HG02884 (cell line): ENCODE data around the gene JMJD1C.
"Not testable (repeated sequence)": the region's sequence is repeated elsewhere in the genome, so short reads cannot be mapped to it uniquely, and the experiment has no call there.

Experiments
- ATAC-seq: cut with Tn5 transposase; IDR thresholded peaks from one replicate; pipeline ENCODE4 v1.9.1; 2021; ENCODE audit warnings: mild to moderate bottlenecking, moderate library complexity; ENCODE audit not compliant: unreplicated experiment

The JMJD1C gene

GRCh38 chr10:63308628-63309027, 157.1 kb downstream of the JMJD1C start:
- no peak for ATAC-seq

DNA sequence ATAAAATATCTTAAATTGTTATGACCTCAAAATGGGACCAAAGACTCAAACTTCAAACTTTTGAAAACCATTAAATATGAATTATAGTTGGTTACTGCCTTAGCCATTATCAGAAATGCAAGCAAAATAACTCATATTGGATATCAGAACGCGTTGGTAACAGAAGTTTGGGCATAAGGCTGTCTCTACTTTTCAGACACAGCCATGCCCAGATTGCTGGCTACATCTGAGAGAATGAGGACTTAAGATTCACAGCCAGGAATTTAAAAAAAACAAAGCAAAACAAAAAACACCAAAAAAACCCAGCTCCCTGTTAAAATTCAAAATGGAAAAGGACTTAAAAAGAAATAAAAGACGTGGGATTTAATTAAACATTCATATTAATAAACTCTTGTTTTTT, 161.6 kb downstream of the JMJD1C start:
- no peak for ATAC-seq

- no peak for ATAC-seq
Observed at GRCh38 chr10:63300801-63301200, 165.0 kb downstream of the JMJD1C start.

DNA sequence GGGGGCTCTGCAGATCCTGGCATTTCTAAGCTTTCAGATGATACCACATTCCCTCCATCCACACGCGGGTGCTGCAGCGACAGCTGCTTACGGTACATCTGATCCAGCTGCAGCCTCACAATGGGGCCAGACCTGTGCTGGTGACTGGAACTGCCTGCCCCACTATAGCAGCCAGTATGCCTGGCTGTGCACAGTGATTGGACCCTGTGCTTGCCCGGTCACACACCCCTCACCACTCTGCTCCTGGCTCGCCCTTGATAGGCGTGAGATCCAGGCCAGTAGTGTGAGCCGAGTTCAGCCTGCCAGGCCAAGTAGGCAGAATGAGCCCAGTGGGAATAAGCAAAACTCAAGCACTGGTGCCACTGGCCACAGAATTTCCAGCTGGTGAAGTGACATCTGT, 167.8 kb downstream of the JMJD1C start:
- ATAC-seq: no peak

GRCh38 chr10:63294781-63295180, 171.0 kb downstream of the JMJD1C start:
- ATAC-seq: no peak

GRCh38 chr10:63292847-63293246, 172.9 kb downstream of the JMJD1C start:
- not testable (repeated sequence) for ATAC-seq

DNA sequence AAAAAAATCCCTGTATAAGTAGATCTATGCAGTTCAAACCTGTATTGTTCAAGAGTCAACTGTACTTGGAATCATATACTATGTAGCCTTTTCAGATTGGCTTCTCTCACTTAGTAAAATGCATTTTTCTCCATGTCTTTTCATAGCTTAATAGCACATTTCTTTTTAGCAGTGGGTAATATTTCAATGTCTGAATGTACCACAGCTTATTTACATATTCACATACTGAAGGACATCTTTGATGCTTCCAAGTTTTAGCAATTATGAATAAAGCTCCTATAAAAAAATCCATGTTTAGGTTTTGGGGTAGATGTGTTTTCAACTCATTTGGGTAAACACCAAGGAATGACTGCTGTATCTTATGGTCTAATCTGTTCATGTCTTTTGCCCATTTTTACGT, 177.6 kb downstream of the JMJD1C start:
- no peak for ATAC-seq

GRCh38 chr10:63286754-63287264, 179.0 kb downstream of the JMJD1C start:
- peak; percentile 70 for ATAC-seq

DNA sequence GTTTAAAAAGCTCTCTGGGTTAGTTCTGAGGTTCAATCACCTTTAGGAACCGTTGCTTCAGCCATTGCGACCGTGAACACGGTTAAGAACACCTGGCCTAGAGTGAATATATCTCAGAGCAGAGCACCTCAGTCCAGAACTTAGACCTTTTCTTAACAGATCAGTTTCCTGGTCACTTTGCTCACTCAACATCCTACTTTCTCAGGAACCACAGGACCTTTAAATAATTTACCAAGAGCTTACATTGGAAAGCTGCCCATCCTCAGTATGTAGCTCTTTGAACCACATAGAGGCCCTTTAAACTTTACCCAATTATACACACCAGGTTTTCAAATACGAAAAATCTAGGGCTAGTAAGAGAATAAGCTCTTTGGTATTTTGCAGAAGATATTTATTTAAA, 179.4 kb downstream of the JMJD1C start:
- ATAC-seq: peak; percentile 34

DNA sequence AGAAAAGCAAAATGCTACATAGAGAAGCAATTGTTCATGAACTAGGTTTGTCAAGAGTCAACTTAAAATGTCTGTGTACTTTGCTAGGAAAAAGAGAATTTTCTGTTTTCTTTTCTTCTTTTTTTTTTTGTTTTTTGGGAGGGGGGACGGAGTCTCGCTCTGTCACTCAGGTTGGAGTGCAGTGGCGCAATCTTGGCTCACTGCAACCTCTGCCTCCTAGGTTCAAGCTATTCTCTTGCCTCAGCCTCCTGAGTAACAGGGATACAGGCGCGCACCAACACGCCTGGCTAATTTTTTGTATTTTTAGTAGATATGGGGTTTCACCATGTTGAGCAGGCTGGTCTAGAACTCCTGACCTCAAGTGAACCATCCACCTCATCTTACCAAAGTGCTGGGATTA, 181.9 kb downstream of the JMJD1C start:
- not testable (repeated sequence) for ATAC-seq

DNA sequence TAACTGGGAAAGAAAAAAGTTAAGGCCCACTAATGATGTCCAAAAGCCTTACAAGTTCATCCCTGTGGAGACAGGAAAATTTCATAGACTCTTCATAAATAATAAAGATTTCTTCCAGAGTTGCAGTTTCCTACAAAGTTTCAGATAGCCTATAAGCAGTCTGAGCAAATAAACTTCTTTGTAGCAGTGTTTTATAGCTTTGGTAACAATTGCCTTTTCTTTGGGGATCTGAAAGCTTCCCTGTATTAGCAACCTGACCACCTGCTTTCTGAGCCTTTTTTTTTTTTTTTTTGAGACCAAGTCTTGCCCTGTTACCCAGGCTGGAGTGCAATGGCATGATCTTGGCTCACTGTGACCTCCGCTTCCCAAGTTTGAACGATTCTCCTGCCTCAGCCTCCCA, 182.7 kb downstream of the JMJD1C start:
- no peak for ATAC-seq

DNA sequence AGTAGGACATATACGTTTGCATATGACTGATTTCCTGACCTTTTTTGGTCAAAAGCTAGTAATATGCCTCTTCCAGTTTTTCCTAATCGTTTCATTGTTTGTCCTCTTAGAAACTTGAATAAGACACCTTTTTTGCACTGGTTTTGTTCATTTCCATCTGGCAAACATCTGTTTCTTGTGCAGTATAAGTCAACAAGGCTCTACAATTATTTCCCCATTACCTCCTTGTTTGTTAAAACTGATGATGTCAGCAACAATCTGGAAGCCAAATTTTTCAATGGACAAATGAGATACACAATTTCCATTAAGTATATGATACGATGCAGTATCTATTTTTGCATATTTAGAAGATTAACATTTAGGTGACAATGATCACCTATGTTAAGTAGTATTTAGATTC, 183.8 kb downstream of the JMJD1C start:
- ATAC-seq: no peak

- ATAC-seq: no peak
Observed at GRCh38 chr10:63280386-63280785, 185.4 kb downstream of the JMJD1C start.

- ATAC-seq: no peak
Observed at GRCh38 chr10:63275094-63275493, 190.7 kb downstream of the JMJD1C start.

GRCh38 chr10:63273577-63273976, 192.2 kb downstream of the JMJD1C start:
- no peak for ATAC-seq

GRCh38 chr10:63268798-63269503, 196.8 kb downstream of the JMJD1C start:
- ATAC-seq: peak; percentile 91

DNA sequence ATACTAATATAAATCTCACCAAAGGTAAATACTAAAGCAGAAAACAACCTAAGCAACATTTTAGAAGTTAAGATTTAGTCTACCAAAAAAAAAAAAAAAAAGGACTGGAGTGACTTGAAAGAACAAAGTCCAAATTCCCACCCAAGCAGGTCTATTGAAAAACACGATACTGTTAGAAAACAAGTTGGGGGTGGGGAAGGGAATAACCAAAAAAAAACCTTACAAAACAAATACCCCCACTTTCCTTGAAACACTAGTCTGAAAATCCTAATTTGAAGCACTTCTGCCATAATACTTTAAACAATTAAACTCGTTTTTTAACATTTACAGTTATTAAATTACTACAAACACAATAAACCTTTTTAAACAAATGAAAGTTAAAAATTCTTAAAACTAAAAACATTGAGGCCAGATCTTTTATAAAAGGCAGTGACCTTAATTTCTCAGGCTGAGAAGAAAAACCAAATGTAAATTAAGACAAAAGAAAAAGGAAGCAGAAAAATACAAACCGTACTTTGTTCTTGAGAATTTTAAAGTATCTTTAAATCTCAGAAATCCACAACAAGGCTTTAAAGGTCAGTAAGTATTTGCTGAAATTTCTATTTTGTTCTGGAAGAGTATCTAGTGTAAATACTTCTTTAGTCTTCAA, 197.5 kb downstream of the JMJD1C start:
- no peak for ATAC-seq

DNA sequence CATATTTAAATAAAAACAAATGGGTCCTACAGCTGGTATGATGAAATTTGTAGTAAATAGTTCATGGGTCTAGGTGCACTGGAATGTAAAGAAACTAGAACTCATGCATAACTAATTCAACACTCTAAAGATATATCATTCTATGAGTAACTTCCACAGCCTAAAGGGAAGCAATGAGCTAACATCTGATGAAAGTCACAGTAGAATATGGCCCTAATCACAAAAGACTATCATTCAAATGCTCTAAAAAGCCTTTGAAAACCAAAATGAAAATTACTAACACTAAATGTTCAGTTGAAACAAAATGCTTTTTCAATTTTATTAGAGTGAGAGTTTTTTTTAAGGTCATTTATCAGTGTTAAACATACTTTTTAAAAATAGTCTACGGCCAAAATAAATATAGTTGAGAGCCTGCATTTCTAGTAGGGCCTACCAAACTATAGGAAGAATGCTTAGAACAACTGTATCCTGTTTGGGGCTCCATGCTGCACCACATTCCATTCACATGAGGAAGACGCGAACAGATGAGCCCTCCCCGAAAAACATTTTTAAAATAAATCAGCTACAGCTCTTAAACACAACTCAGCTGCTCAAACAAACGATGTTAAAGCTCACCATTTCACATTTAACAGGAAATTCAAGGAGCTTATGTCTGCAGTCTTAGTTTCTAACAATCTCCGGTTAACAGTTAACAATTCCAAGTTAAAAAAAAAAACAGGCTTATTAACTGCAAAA, 198.2 kb downstream of the JMJD1C start:
- ATAC-seq: peak; percentile 23

DNA sequence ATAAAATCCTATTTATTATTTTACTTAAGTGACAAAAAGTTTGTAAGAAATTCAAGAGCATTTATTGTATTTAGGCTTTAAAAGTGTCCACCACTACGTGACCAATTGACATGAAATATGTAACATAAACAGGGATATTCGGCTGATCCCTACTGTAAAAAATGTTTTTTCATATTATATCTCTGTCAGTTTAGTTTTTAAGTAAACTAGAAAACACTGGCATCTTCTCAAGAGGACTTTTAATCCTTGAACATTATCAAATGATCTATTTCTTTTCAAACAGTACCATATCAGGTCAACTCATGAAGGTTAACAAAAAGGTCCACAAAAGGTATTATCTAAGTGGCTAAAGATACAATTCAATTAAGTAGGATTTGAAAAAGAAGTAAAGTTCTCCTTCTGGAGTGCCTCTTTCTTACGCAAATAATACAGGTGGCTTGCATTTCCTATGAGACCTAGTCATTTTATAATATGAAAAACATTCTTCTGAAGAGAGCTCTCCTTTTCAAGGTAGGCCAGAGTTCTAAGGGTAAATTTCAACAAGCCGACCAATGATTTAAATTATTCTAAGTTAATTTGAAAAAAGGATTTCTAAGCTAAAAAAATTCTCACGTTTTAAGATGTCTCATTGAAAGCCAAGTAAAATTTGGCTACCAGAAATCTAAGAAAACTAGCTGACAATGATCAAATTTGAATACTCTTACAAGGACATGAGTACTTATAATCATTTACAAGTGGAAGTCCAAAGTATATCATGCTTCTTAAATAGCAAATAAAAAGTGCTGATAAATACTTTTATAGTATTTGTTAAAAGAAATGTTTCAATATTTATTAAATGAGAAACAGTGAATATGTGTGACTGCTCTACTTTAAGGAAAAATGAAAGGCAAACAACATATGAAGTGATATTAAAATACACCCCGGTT, 199.1 kb downstream of the JMJD1C start:
- no peak for ATAC-seq

DNA sequence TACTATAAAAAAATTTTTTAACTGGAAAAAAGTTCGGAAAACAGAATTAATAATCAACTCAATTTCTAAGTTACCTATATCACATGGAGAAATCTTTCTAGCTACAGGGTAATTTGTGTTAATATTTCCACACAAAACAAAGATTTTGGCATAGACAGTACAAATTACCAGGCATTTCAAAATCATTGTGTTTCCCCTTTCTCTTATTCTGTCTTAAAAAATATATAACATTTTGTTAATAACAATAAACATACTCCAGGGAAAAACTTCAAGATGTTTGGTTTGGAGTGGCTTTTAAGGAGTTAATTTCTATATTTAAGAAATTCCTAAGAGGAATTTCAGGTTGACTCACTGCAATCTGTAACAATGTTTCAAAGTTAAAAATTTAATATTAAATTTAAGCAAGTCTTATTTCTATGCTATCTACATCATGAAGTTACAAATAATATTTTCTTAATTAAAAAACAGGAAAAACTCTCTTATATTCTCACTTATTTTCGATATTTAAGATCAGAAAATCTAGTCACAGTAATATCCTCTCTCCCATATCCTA, 200.0 kb downstream of the JMJD1C start:
- no peak for ATAC-seq
